Stimulated activated CD4-positive, alpha-beta T cell treated with anti-CD3 and anti-CD28 coated beads, TNF-alpha, amount 100 ng/mL, for 4 hours (primary cell): ENCODE results near the gene CDX4.
"Not testable (repeated sequence)": the region's sequence is repeated elsewhere in the genome, so short reads cannot be mapped to it uniquely, and the experiment has no call there.

Source experiments
- DNase-seq, 3 experiments: peaks; one replicate each; pipeline ENCODE4 v3.0.0-alpha.2; 2020; ENCODE audit warnings: low read depth in 3 of 3

Gene CDX4

GRCh38 chrX:73446831-73447230 is at the start of gene CDX4:
Gene CDX4, plus strand, starts transcription at chrX:73447053. Its CDS starts 201 bp downstream, at chrX:73447254.
- DNase-seq, result no peak

- DNase-seq, result no peak
Observed at GRCh38 chrX:73398185-73398914, 48.5 kb upstream of the CDX4 start.

GRCh38 chrX:73400136-73400748 is 46.6 kb upstream of the CDX4 start:
- DNase-seq, result no peak

- no peak for DNase-seq
Observed at GRCh38 chrX:73401591-73402266, 45.1 kb upstream of the CDX4 start.

GRCh38 chrX:73412930-73413329 is 33.9 kb upstream of the CDX4 start:
- no peak for DNase-seq

GRCh38 chrX:73447311-73447794 is 500 bp downstream of the CDX4 start:
- no peak for DNase-seq

GRCh38 chrX:73448379-73448778 is 1.5 kb downstream of the CDX4 start:
- DNase-seq, result no peak

GRCh38 chrX:73455171-73455570 is 8.3 kb downstream of the CDX4 start:
- DNase-seq, result no peak

- no peak for DNase-seq
Observed at GRCh38 chrX:73457306-73457705, 10.5 kb downstream of the CDX4 start.

- no peak for DNase-seq
Observed at GRCh38 chrX:73468376-73468775, 21.5 kb downstream of the CDX4 start.

GRCh38 chrX:73478961-73479360 is 32.1 kb downstream of the CDX4 start:
- DNase-seq, result no peak

- no peak for DNase-seq
Observed at GRCh38 chrX:73481521-73481920, 34.7 kb downstream of the CDX4 start.

GRCh38 chrX:73490661-73491060 is 43.8 kb downstream of the CDX4 start:
- DNase-seq, result no peak

GRCh38 chrX:73492178-73492577 is 45.3 kb downstream of the CDX4 start:
- DNase-seq, result not testable (repeated sequence)
